ENCODE measurements around the gene RGS6. TPM values are rescaled to one million over a fixed set of nuclear protein-coding genes. Genes with fewer than 3 reads are reported as not detected.
"Not testable (repeated sequence)": the region's sequence is repeated elsewhere in the genome, so short reads cannot be mapped to it uniquely, and the experiment has no call there.

Gene RGS6
- total RNA-seq: 1 to 10 TPM; 1.4 to 8.0 (median 1.7) TPM
- under 1 TPM in 1 of 3 donors, not detected in 2; 0.79 TPM for polyA plus RNA-seq

DNA sequence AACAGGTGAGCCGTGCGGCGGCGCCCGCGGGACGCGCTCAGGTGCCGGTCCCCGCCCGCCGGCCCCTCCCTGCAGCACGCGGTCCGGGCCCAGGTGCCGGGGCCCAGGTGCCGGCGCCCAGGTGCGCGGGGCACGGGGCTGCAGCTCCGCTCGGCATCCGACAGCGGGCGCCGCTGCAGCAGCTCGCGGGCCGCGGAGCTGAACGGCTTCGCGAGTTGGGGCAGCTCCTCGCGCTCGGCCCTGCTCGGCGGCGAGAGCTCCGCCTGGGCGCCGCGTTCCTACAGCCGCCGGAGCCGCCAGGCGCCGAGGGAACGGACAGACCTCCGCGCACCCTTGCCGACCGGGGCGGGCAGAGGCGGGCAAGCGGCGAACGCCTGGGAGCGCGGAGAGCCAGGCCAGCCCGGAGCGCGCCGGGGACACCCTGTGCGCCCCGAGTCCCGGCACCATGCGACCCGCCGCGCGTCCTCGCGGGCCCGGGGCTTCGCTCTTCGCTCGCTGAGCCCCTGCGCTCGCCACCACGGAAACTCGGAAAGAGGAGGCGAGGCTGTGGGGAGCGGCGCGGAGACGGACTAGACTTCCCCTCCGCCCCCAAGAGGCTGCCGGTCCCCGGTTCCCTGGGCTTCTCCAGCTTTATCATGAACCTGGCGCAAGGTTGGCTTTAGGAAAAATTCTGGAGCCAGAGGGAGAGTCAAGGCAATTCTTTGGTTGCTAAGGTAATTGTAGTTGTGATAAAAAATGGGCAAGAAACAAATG is at the start of gene RGS6:
Gene RGS6, plus strand, starts transcription at position 201 of the 753 bp plus-strand sequence.
- intact Hi-C loops (cut with DNase I): loop anchor here (5.0 to 10.0 kb wide), 2 partner anchors 360 to 492 kb away; no protein-coding TSS in a partner anchor
- Histone ChIP-seq H3K36me3 (no peaks in the 10 kb centered on the region), H3K4me3 (peak within 1 kb of the TSS in 3 of 4 donors; percentile 33 to 44 (median 42)), H3K27ac (no peak within 1 kb of the TSS), H3K27me3 (peaks cover 9 to 55% (median 12%) of the 10 kb centered on the region in 3 donors), H3K4me1 (peaks cover 0 to 18% (median 14%) of the 10 kb centered on the region in 4 donors), H3K9me3 (no peaks in the 10 kb centered on the region)
- no peak for DNase-seq
- WGBS, 2 donors: 1 to 2% methylated on average over 92 of the region's 92 CpGs
- TF ChIP-seq EP300 (IDR thresholded peaks at IDR 0.05): no peak
- no peak for TF ChIP-seq POLR2AphosphoS5 (IDR thresholded peaks at IDR 0.05)
- TF ChIP-seq POLR2A (IDR thresholded peaks at IDR 0.05): no peak
- TF ChIP-seq CTCF (IDR thresholded peaks at IDR 0.05): no peak

GRCh38 chr14:71883094-71883493 is 49.1 kb upstream of the RGS6 start:
- Histone ChIP-seq H3K9me3 (peaks cover 0 to 4% (median 0%) of the 10 kb centered on the region in 4 donors), H3K36me3 (no peaks in the 10 kb centered on the region), H3K27me3 (no peaks in the 10 kb centered on the region), H3K4me3 (no peak overlapping the region), H3K4me1 (no peaks in the 10 kb centered on the region), H3K27ac (no peak overlapping the region)
- no peak for DNase-seq
- intact Hi-C loops (cut with DNase I): no loop called here
- no peak for TF ChIP-seq POLR2AphosphoS5 (IDR thresholded peaks at IDR 0.05)
- TF ChIP-seq POLR2A (IDR thresholded peaks at IDR 0.05): no peak
- no peak for TF ChIP-seq CTCF (IDR thresholded peaks at IDR 0.05)
- no peak for TF ChIP-seq EP300 (IDR thresholded peaks at IDR 0.05)
- whole genome bisulfite sequencing, 2 donors: 70 to 78% methylated on average over 1 of the region's 1 CpG

- no peak overlapping the region for H3K27ac ChIP-seq
- WGBS, 2 donors: 60 to 69% methylated on average over 3 of the region's 3 CpGs
- H3K4me1 ChIP-seq: no peaks in the 10 kb centered on the region
- H3K9me3 ChIP-seq: no peaks in the 10 kb centered on the region
- TF ChIP-seq EP300 (IDR thresholded peaks at IDR 0.05) (no peak), CTCF (IDR thresholded peaks at IDR 0.05) (no peak), POLR2A (IDR thresholded peaks at IDR 0.05) (no peak)
- intact Hi-C loops (cut with DNase I): no loop called here
- DNase-seq: no peak
- no peaks in the 10 kb centered on the region for H3K27me3 ChIP-seq
- H3K36me3 ChIP-seq: no peaks in the 10 kb centered on the region
- no peak overlapping the region for H3K4me3 ChIP-seq
These were observed 46.9 kb upstream of the RGS6 start for GRCh38 chr14:71885301-71885700.

- 93 to 94% methylated on average over 9 of the region's 9 CpGs for WGBS, 2 donors
- H3K36me3 ChIP-seq; H3K4me3 ChIP-seq; H3K27ac ChIP-seq; H3K4me1 ChIP-seq; DNase-seq; intact Hi-C loops (cut with DNase I); H3K9me3 ChIP-seq; H3K27me3 ChIP-seq: not testable (repeated sequence)
These were observed 44.4 kb upstream of the RGS6 start for GRCh38 chr14:71887802-71888201.

DNA sequence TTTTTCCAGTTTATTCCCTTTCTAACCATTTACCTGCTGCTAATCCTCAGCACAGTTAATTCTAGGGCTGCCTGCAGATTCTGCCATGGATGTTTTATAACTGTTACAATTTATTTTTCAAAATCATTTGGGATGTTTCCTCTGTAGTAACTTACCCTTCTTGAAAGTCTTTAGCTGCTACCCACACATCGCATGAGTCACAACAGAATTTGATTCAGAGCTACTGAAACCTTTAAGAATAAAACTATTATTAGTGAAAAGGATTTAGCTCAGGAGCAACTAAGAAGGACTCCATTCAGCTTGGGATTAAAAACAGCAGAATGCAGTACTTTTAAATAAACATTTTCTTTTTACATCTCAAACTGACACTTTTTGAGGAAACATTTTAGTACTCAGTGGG is 41.7 kb upstream of the RGS6 start:
- H3K4me3 ChIP-seq: no peak overlapping the region
- 86 to 95% methylated on average over 1 of the region's 1 CpG for WGBS, 2 donors
- H3K9me3 ChIP-seq: no peaks in the 10 kb centered on the region
- intact Hi-C loops (cut with DNase I): no loop called here
- no peaks in the 10 kb centered on the region for H3K36me3 ChIP-seq
- H3K27ac ChIP-seq: no peak overlapping the region
- no peaks in the 10 kb centered on the region for H3K27me3 ChIP-seq
- no peak for DNase-seq
- TF ChIP-seq POLR2AphosphoS5 (IDR thresholded peaks at IDR 0.05): no peak
- TF ChIP-seq EP300 (IDR thresholded peaks at IDR 0.05): no peak
- no peak for TF ChIP-seq CTCF (IDR thresholded peaks at IDR 0.05)
- TF ChIP-seq POLR2A (IDR thresholded peaks at IDR 0.05): no peak
- no peaks in the 10 kb centered on the region for H3K4me1 ChIP-seq
